ENCODE data around the gene MAGEF1.
A peak's percentile ranks its signal among the peaks of the same experiment; 100 is the strongest.
"Not testable (repeated sequence)": the region's sequence is repeated elsewhere in the genome, so short reads cannot be mapped to it uniquely, and the experiment has no call there.

MAGEF1 gene

GRCh38 chr3:184741798-184742675 is 30.2 kb upstream of the MAGEF1 start:
- FAIRE-seq: no peak

GRCh38 chr3:184741259-184741556 is 29.3 kb upstream of the MAGEF1 start:
- no peak for FAIRE-seq

GRCh38 chr3:184740509-184741258 is 28.8 kb upstream of the MAGEF1 start:
- no peak for FAIRE-seq

GRCh38 chr3:184739594-184740505 is 28.0 kb upstream of the MAGEF1 start:
- FAIRE-seq: no peak

- FAIRE-seq: no peak
Measured at GRCh38 chr3:184738982-184739381, 27.1 kb upstream of the MAGEF1 start.

- no peak for FAIRE-seq
Measured at GRCh38 chr3:184738506-184738890, 26.6 kb upstream of the MAGEF1 start.

- no peak for FAIRE-seq
Measured at GRCh38 chr3:184737641-184738505, 26.0 kb upstream of the MAGEF1 start.

- no peak for FAIRE-seq
Measured at GRCh38 chr3:184737063-184737462, 25.2 kb upstream of the MAGEF1 start.

- no peak for FAIRE-seq
Measured at GRCh38 chr3:184734903-184735701, 23.2 kb upstream of the MAGEF1 start.

- FAIRE-seq: no peak
Measured at GRCh38 chr3:184733971-184734608, 22.2 kb upstream of the MAGEF1 start.

GRCh38 chr3:184733181-184733580 is 21.3 kb upstream of the MAGEF1 start:
- FAIRE-seq: no peak

GRCh38 chr3:184731786-184732537 is 20.1 kb upstream of the MAGEF1 start:
- no peak for FAIRE-seq

- FAIRE-seq: no peak
Measured at GRCh38 chr3:184730924-184731323, 19.1 kb upstream of the MAGEF1 start.

- FAIRE-seq: not testable (repeated sequence)
Measured at GRCh38 chr3:184729154-184729553, 17.3 kb upstream of the MAGEF1 start.

- peak; percentile 21 for FAIRE-seq
Measured at GRCh38 chr3:184728010-184728527, 16.2 kb upstream of the MAGEF1 start.

GRCh38 chr3:184727357-184728009 is 15.6 kb upstream of the MAGEF1 start:
- peak; percentile 80 for FAIRE-seq

GRCh38 chr3:184726497-184726896 is 14.6 kb upstream of the MAGEF1 start:
- no peak for FAIRE-seq

- no peak for FAIRE-seq
Measured at GRCh38 chr3:184725176-184725719, 13.4 kb upstream of the MAGEF1 start.

GRCh38 chr3:184724699-184725098 is 12.8 kb upstream of the MAGEF1 start:
- FAIRE-seq: no peak
